Measurements from ENCODE around the gene CRTC1.

Gene CRTC1

GRCh38 chr19:18746401-18747325 lies 63.2 kb downstream of the CRTC1 start:
- no peak for DNase-seq (ENCODE audit: low read depth in 2 of 2)

- no peak for DNase-seq (ENCODE audit: low read depth in 2 of 2)
These were observed 66.1 kb downstream of the CRTC1 start for GRCh38 chr19:18749362-18750231.

- no peak for DNase-seq (ENCODE audit: low read depth in 2 of 2)
These were observed 67.0 kb downstream of the CRTC1 start for GRCh38 chr19:18750295-18750970.

- DNase-seq (ENCODE audit: low read depth in 2 of 2): no peak
These were observed 68.1 kb downstream of the CRTC1 start for GRCh38 chr19:18751571-18751970.

- DNase-seq (ENCODE audit: low read depth in 2 of 2): no peak
These were observed 71.0 kb downstream of the CRTC1 start for GRCh38 chr19:18754501-18754900.

GRCh38 chr19:18756896-18757295 lies 73.4 kb downstream of the CRTC1 start:
- no peak for DNase-seq (ENCODE audit: low read depth in 2 of 2)

- no peak for DNase-seq (ENCODE audit: low read depth in 2 of 2)
These were observed 76.0 kb downstream of the CRTC1 start for GRCh38 chr19:18759304-18759994.

GRCh38 chr19:18759995-18760426 lies 76.5 kb downstream of the CRTC1 start:
- no peak for DNase-seq (ENCODE audit: low read depth in 2 of 2)

- no peak for DNase-seq (ENCODE audit: low read depth in 2 of 2)
These were observed 77.2 kb downstream of the CRTC1 start for GRCh38 chr19:18760440-18761383.

DNA sequence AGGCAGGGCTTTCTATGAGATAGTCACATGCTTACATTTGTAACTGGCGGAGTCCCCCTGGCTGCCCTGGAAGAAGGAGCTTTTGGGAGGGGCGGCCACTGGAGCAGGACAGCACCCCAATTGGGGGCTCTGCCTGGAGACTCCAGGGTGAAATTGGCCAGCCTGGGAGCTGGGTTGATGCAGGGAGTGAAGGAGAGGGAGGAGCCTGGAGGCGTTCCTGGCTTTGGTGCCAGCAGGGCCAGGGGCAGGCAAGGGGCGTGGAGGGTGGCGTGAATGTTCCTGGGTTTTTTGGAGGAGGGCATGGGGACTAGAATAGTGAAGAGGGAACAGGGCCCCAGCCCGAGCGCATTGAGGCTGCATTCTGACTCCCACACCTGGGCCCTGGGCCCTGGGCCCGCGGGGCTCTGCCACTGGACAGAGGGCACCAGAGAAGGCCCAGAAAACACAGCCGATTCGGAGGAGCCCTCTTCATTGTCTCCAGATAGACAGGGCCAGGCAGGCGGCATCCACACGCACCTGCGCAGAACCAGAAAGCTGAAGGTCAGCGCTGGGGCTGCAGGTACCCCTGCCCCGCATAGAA lies 78.1 kb downstream of the CRTC1 start:
- no peak for DNase-seq (ENCODE audit: low read depth in 2 of 2)

- no peak for DNase-seq (ENCODE audit: low read depth in 2 of 2)
These were observed 78.9 kb downstream of the CRTC1 start for GRCh38 chr19:18762125-18763023.

- no peak for DNase-seq (ENCODE audit: low read depth in 2 of 2)
These were observed 80.5 kb downstream of the CRTC1 start for GRCh38 chr19:18763674-18764590.

DNA sequence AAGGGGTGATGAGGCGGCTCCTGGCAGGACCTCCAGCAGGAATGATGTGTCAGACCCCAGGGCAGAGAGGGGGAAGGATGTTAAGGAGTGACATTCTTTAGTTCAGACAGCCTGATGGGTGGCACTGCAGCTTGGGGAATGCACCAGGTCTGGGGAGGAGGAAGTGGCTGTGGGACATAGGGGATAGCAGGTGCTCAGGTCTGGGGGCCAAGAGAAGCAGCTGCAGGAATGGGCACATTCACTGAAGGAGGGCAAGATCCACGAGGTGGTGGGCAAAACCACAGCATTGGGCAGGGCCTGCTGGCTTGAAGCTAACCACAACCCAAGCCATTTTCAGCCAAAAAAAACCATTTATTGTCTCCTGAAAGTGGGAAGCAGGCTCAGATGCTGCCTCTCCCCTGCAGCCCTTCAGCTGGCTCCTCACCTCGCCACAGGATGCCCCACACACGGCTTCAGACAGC lies 81.1 kb downstream of the CRTC1 start:
- DNase-seq (ENCODE audit: low read depth in 2 of 2): no peak

- DNase-seq (ENCODE audit: low read depth in 2 of 2): no peak
These were observed 81.7 kb downstream of the CRTC1 start for GRCh38 chr19:18765224-18765623.

DNA sequence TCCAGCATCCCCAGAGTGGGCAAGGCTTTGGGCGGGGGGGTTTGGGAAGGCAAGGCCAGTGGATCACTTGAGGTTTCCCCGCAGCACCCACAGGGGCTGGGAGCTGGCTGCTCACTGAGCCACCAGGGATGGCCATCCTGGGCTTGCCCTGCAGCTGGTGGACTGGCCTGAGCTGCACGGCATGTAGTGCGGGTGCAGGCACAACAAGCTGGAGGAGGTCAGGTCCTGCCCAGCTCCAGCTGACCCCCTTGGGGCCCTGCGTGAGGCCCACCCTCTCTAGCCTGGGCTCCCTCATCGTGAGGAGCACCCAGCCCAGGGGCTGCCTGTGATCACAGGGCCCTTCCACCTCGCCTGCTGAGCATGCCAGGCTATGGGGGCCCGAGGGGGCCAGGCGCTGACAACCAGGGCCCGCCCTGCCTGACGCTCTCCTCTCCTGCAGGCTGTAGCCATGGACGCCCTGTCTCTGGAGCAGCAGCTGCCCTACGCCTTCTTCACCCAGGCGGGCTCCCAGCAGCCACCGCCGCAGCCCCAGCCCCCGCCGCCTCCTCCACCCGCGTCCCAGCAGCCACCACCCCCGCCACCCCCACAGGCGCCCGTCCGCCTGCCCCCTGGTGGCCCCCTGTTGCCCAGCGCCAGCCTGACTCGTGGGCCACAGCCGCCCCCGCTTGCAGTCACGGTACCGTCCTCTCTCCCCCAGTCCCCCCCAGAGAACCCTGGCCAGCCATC lies 84.7 kb downstream of the CRTC1 start:
- no peak for DNase-seq (ENCODE audit: low read depth in 2 of 2)

DNA sequence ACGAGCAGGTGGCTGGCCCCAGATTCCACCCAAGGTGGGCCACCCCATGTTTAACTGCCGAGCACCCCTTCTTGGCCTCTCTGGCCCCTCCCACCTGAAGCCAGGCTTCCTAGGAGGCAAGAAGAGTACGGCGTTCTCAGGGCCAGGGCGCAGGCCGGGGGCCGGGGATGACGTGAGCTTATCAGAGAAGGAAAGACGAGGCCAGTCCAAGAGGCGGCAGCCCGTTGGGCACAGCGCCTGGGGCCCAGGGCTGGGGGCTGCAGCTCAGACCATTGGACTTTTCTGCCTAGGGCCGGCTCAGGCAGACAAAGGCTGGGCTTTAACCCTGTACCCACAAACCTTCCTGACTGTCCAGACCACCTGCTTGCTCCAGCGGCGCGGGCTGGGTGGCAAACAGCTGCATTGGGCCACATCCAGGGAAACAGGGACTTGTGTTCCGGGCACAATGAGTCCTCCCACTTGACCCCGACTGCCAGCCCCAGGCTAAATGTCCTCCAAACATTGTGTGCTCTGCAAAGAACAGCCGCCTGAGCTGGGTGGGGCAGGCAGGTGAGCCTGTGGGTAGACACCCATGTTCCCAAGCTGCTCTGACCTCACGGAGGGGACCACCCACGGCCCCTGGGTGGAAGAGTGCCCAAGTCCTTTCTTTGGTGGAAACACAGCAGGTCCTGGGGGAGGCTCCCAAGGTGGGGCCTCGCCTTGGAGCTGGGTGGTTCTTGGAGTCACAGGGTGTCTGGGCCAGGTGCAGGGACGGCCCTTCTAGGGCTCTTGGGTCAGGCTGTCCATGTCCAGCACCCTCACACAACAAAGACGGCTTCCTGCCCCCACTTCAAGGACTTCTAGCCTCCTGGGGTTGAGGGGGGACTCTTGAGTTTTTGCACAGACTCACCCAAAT lies 85.8 kb downstream of the CRTC1 start:
- no peak for DNase-seq (ENCODE audit: low read depth in 2 of 2)
